Measurements from ENCODE around the gene NTPCR.

- TF ChIP-seq ATF2 (tag by site-specific recombination; IDR thresholded peaks at IDR 0.05; ENCODE audit: low read depth) (no peak), ZNF777 (tag by site-specific recombination; IDR thresholded peaks at IDR 0.05; ENCODE audit: borderline replicate concordance) (no peak), CTCF (tag by site-specific recombination; IDR thresholded peaks at IDR 0.05) (no peak)
Measured at GRCh38 chr1:232936941-232937340, 13.5 kb upstream of the NTPCR start.

Data from HEK293 (cell line).